Amniotic epithelial cell (primary cell): Measurements from ENCODE around the gene ZNF605.
"Not testable (repeated sequence)": the region's sequence is repeated elsewhere in the genome, so short reads cannot be mapped to it uniquely, and the experiment has no call there.

Experiments used
- DNase-seq: peaks from one replicate; pipeline ENCODE4 v3.0.0-alpha.2; 2010; ENCODE audit warnings: low read depth

The ZNF605 gene

GRCh38 chr12:132904718-132905328, 51.3 kb downstream of the ZNF605 start:
- peak; percentile 22 for DNase-seq

GRCh38 chr12:132899033-132899432, 57.1 kb downstream of the ZNF605 start:
- no peak for DNase-seq

DNA sequence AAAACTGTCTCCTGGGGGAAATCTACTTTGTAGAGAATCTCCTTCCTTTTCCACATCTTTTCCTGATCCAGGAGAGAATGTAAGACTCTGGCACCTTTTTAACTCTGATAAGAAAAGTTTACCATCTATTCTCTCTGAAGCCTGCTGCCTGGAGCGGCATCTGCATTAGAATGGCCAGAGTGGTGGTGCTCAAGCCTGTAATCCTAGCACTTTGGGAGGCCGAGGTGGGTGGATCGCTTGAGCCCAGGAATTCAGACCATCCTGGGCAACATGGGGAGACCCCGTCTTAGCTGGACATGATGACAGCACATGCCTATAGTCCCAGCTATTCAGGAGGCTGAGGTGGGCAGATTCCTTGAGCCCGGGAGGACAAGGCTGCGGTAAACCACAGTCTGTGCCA, 67.3 kb downstream of the ZNF605 start:
- DNase-seq, result no peak

- peak; percentile 97 for DNase-seq
Observed at GRCh38 chr12:132887513-132888351, 68.4 kb downstream of the ZNF605 start, which contains the start of gene CHFR. CHFR (minus strand) TSS chr12:132887605; CDS start chr12:132887328, 277 bp downstream.

GRCh38 chr12:132886529-132887477, 69.3 kb downstream of the ZNF605 start:
- no peak for DNase-seq

- peak; percentile 37 for DNase-seq
Observed at GRCh38 chr12:132881818-132882217, 74.3 kb downstream of the ZNF605 start.

GRCh38 chr12:132874620-132875019, 81.5 kb downstream of the ZNF605 start:
- not testable (repeated sequence) for DNase-seq

DNA sequence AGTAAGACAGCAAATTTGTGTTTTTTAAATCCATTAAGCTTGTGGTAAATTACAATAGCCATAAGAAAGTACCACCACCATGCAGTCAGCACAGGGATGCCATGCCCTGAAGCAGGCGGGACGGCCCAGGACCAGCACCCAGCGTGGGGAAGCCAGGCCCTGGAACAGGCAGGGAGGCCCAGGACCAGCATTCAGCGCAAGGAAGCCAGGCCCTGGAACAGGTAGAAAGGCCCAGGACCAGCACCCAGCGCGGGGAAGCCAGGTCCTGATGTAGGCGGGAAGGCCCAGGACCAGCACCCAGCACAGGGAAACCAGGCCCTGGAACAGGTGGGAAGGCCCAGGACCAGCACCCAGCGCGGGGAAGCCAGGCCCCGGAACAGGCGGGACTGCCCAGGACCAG, 81.9 kb downstream of the ZNF605 start:
- DNase-seq, result no peak

GRCh38 chr12:132873724-132874123, 82.4 kb downstream of the ZNF605 start:
- DNase-seq, result no peak

DNA sequence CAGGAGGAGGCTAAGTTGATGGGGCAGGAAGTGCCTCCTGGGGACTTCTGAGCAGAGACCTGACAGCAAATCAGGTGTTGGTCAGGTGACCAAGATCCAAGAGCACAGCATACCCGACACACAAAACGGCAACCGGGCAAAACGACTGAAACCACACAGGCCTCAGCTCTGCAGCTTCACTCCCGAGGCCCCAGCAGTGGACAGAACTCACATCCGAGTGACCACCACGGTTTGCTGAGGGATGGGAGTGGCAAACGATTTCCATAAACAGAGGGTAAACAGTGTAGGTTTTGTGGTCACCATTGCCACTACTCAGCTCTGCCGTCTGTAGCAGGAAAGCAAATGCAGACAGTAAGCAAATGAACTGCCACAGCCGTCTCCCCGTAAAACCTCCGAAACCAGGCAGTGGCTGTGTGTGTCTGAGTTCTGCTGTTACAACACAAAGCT, 83.1 kb downstream of the ZNF605 start:
- DNase-seq, result no peak

- no peak for DNase-seq
Observed at GRCh38 chr12:132872073-132872855, 83.8 kb downstream of the ZNF605 start.

DNA sequence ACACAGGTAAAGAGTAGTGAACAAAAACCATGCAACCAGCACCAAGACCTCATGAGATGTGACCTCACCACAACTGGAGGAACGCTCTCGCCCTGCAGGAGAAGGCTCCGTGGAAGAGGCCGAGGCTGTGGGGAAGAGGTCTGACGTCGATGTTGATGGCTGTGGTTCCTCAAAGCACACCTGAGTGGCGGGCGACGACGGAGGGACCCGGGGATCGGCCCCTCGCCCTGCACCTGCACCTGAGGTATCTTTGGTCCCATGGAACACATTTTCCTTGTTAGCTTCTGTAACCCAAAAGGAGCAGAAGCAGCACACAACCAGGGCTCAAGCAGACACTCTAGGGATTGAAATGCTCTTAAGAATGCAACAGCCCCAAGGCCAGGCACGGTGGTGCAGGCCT, 86.6 kb downstream of the ZNF605 start:
- no peak for DNase-seq
